GM12874 (cell line): ENCODE data around the gene ISG15.

Experiments
- CTCF ChIP-seq: IDR thresholded peaks from 2 replicates; pipeline ENCODE4 v1.5.1; 2011; ENCODE audit warnings: low read depth, mild to moderate bottlenecking, control low read depth, low read length, moderate library complexity; ENCODE audit not compliant: insufficient read depth

The ISG15 gene

GRCh38 chr1:1013105-1013921 lies at the start of gene ISG15:
Gene ISG15, plus strand, starts transcription at chr1:1013497. Its CDS starts 77 bp downstream, at chr1:1013574.
- TF ChIP-seq CTCF, result no peak

- no peak for TF ChIP-seq CTCF
Measured at GRCh38 chr1:963746-964525, 49.4 kb upstream of the ISG15 start.

- TF ChIP-seq CTCF, result no peak
Measured at GRCh38 chr1:964691-965525, 48.4 kb upstream of the ISG15 start.

GRCh38 chr1:965526-966134 lies 47.7 kb upstream of the ISG15 start:
- TF ChIP-seq CTCF, result no peak

GRCh38 chr1:966135-966703 lies 47.1 kb upstream of the ISG15 start, which contains the start of gene PLEKHN1:
Gene PLEKHN1, plus strand, starts transcription at chr1:966482. Its CDS starts 50 bp downstream, at chr1:966532.
- no peak for TF ChIP-seq CTCF

GRCh38 chr1:966704-967300 lies 46.5 kb upstream of the ISG15 start:
- no peak for TF ChIP-seq CTCF
